HCT116 (cell line): ENCODE results near the gene METTL1. TPM values are rescaled to one million over a fixed set of nuclear protein-coding genes. Genes with fewer than 3 reads are reported as not detected.

Source experiments
- ATAC-seq: fragments of 200-7000 bp; cut with Tn5 transposase; 2 replicates; pipeline ENCODE4 v1.9.1; 2020; ENCODE audit warnings: mild to moderate bottlenecking, moderate library complexity
- BruUV-seq: library from RNA; stranded (reverse); fragments of 400-500 nt; replicated peaks from 2 replicates; lab custom pipeline; 2021; lab: Mats Ljungman, UMichigan
- CTCF ChIA-PET: fragments of 300-600 bp; sonication (Branson Sonifier 250); formaldehyde crosslinking; loops from one replicate; lab custom pipeline; 2021; ENCODE audit warnings: antibody characterized with exemption; lab: Charles Lee
- POLR2A ChIA-PET: fragments of 300-600, 350-600 bp; sonication (Branson Sonifier 250); formaldehyde crosslinking; loops from one replicate; lab custom pipeline; 2021; ENCODE audit warnings: antibody characterized with exemption; lab: Charles Lee
- RAD21 ChIA-PET, 2 experiments: fragments of 300-600 bp; sonication (Branson Sonifier 250); formaldehyde crosslinking; loops; one replicate each; lab custom pipeline; 2023; ENCODE audit warnings: low total read pairs in 2 of 2; ENCODE audit not compliant: uncharacterized antibody in 2 of 2, unreplicated experiment in 2 of 2, low non-redundant PET in 1 of 2; lab: Charles Lee
- DNase-seq: peaks from one replicate; pipeline ENCODE4 v3.0.0-alpha.2; 2010; ENCODE audit warnings: low read depth, low spot score
- H2AFZ ChIP-seq: fragments of 200-600 bp; shearing (Covaris generic), sonication (generic); 2 replicates; pipeline ENCODE4 v1.6.1; 2017; ENCODE audit warnings: low read depth, mixed run types, mixed read lengths, antibody characterized with exemption, low read length; ENCODE audit not compliant: poor library complexity, severe bottlenecking
- H3K27ac ChIP-seq: 2 replicates; pipeline ENCODE4 v1.5.1; 2012; ENCODE audit warnings: low read depth, low read length
- H3K27me3 ChIP-seq: fragments of 200-600 bp; sonication (generic); 2 replicates; pipeline ENCODE4 v1.6.1; 2016; ENCODE audit warnings: mixed run types, low read length, mixed read lengths; ENCODE audit not compliant: insufficient read depth
- H3K36me3 ChIP-seq, 2 experiments: fragments of 200-500 bp in 1 of 2; fragments of 200-600 bp in 1 of 2; sonication (Bioruptor generic) in 1 of 2; sonication (generic) in 1 of 2; 2 replicates each; pipeline versions ENCODE4 v1.5.1 to v1.6.1; 2014 to 2016; ENCODE audit warnings: low read length in 2 of 2, inconsistent platforms in 1 of 2, mixed read lengths in 1 of 2, mixed run types in 1 of 2; ENCODE audit not compliant: insufficient read depth in 2 of 2, control insufficient read depth in 1 of 2
- H3K4me1 ChIP-seq, 2 experiments: fragments of 200-600 bp in 1 of 2; sonication (generic) in 1 of 2; 2 replicates each; pipeline versions ENCODE4 v1.5.1 to v1.6.1; 2012 to 2017; ENCODE audit warnings: low read length in 2 of 2, inconsistent platforms in 1 of 2, mild to moderate bottlenecking in 1 of 2, mixed read lengths in 1 of 2, mixed run types in 1 of 2, moderate library complexity in 1 of 2; ENCODE audit not compliant: insufficient read depth in 2 of 2, control insufficient read depth in 1 of 2
- H3K4me2 ChIP-seq: fragments of 200-600 bp; sonication (generic); 2 replicates; pipeline ENCODE4 v1.6.1; 2017; ENCODE audit warnings: mixed run types, low read length, mixed read lengths
- H3K4me3 ChIP-seq, 2 experiments: fragments of 200-600 bp in 1 of 2; sonication (generic) in 1 of 2; replicated peaks in 1 of 2; 2 replicates each; pipeline ENCODE4 v1.5.1; 2011 to 2016; ENCODE audit warnings: low read length in 2 of 2, control low read depth in 1 of 2, low read depth in 1 of 2, mild to moderate bottlenecking in 1 of 2, mixed read lengths in 1 of 2, mixed run types in 1 of 2
- H3K79me2 ChIP-seq: fragments of 200-600 bp; sonication (generic); 2 replicates; pipeline ENCODE4 v1.6.1; 2017; ENCODE audit warnings: mild to moderate bottlenecking, mixed run types, low read length, moderate library complexity, mixed read lengths; ENCODE audit not compliant: insufficient read depth
- H3K9ac ChIP-seq: fragments of 200-600 bp; sonication (generic); 2 replicates; pipeline ENCODE4 v1.6.1; 2016; ENCODE audit warnings: low read length, mixed read lengths
- H3K9me2 ChIP-seq: fragments of 200-600 bp; sonication (generic), shearing (Covaris generic); 2 replicates; pipeline ENCODE4 v1.6.1; 2017; ENCODE audit warnings: mixed run types, mild to moderate bottlenecking, moderate library complexity; ENCODE audit not compliant: insufficient read depth
- H3K9me3 ChIP-seq, 2 experiments: fragments of 200-500 bp in 1 of 2; fragments of 200-600 bp in 1 of 2; sonication (Bioruptor generic) in 1 of 2; sonication (generic) in 1 of 2; 2 replicates each; pipeline ENCODE4 v1.6.1; 2014 to 2017; ENCODE audit warnings: low read length in 2 of 2, mixed read lengths in 2 of 2, inconsistent platforms in 1 of 2, low read depth in 1 of 2, mild to moderate bottlenecking in 1 of 2, mixed run types in 1 of 2, moderate library complexity in 1 of 2; ENCODE audit not compliant: control insufficient read depth in 1 of 2, insufficient read depth in 1 of 2
- H4K20me1 ChIP-seq: fragments of 200-600 bp; sonication (generic), shearing (Covaris generic); 2 replicates; pipeline ENCODE4 v1.6.1; 2017; ENCODE audit warnings: mixed run types, mild to moderate bottlenecking, moderate library complexity; ENCODE audit not compliant: insufficient read depth
- CBX3 ChIP-seq: IDR thresholded peaks from 2 replicates; pipeline ENCODE4 v1.6.1; 2012; ENCODE audit warnings: low read depth
- EGR1 ChIP-seq: IDR thresholded peaks from 2 replicates; pipeline ENCODE4 v1.6.1; 2012; ENCODE audit warnings: low read depth
- ELF1 ChIP-seq: IDR thresholded peaks from 2 replicates; pipeline ENCODE4 v1.6.1; 2012; ENCODE audit warnings: low read depth, borderline replicate concordance
- EZH2 ChIP-seq: fragments of 200-600 bp; sonication (generic); IDR thresholded peaks from 2 replicates; pipeline ENCODE4 v1.6.1; 2017; ENCODE audit warnings: antibody characterized with exemption, mixed run types
- FOSL1 ChIP-seq: IDR thresholded peaks from 2 replicates; pipeline ENCODE4 v1.6.1; 2012; ENCODE audit warnings: low read depth
- JUND ChIP-seq: IDR thresholded peaks from 2 replicates; pipeline ENCODE4 v1.6.1; 2012
- MAX ChIP-seq: IDR thresholded peaks from 2 replicates; pipeline ENCODE4 v1.6.1; 2012
- RAD21 ChIP-seq: IDR thresholded peaks from 2 replicates; pipeline ENCODE4 v1.6.1; 2012; ENCODE audit warnings: low read depth, mild to moderate bottlenecking
- SIN3A ChIP-seq: IDR thresholded peaks from 2 replicates; pipeline ENCODE4 v1.6.1; 2012; ENCODE audit warnings: low read depth
- SRF ChIP-seq: IDR thresholded peaks from 2 replicates; pipeline ENCODE4 v1.6.1; 2012; ENCODE audit warnings: low read depth
- TCF7L2 ChIP-seq: IDR thresholded peaks from 2 replicates; pipeline ENCODE4 v1.7.0; 2011; ENCODE audit warnings: borderline replicate concordance, inconsistent platforms; ENCODE audit not compliant: insufficient read depth, insufficient read length; ENCODE audit errors: extremely low read depth
- YY1 ChIP-seq: IDR thresholded peaks from 2 replicates; pipeline ENCODE4 v1.6.1; 2011; ENCODE audit warnings: low read length, low read depth, moderate library complexity, mild to moderate bottlenecking; ENCODE audit not compliant: insufficient replicate concordance; ENCODE audit errors: extremely low read depth
- ZFX ChIP-seq: fragments of 450-650 bp; IDR thresholded peaks from 2 replicates; pipeline ENCODE4 v1.6.1; 2017
- ZNF274 ChIP-seq: fragments of 200-500 bp; sonication (Bioruptor generic); IDR thresholded peaks from 2 replicates; pipeline ENCODE4 v1.6.1; 2014; ENCODE audit warnings: mild to moderate bottlenecking, low read depth, low read length, inconsistent platforms
- intact Hi-C: fragments of 100-400 bp; cut with micrococcal nuclease; formaldehyde crosslinking; loops from 2 replicates; pipeline ENCODE4 v1.10.0; 2022
- total RNA-seq: library from RNA; stranded (reverse); gene quantifications from one replicate; pipeline ENCODE4 v1.2.1, GENCODE V29; 2021; ENCODE audit not compliant: unreplicated experiment
- TF ChIP-seq, protein P1 (sequence below), 3 experiments: fragments of 200-600 bp in 1 of 3; sonication (generic) in 1 of 3; IDR thresholded peaks in 2 of 3; conservative IDR thresholded peaks in 1 of 3; 2 replicates each; pipeline ENCODE4 v1.5.1; 2012 to 2017; ENCODE audit warnings: low read depth in 2 of 3, low read length in 2 of 3, antibody characterized with exemption in 1 of 3, borderline replicate concordance in 1 of 3, control low read depth in 1 of 3, mild to moderate bottlenecking in 1 of 3, mixed read lengths in 1 of 3, mixed run types in 1 of 3, moderate library complexity in 1 of 3; ENCODE audit not compliant: insufficient read depth in 1 of 3
- TF ChIP-seq, protein P2 (sequence below): IDR thresholded peaks from 2 replicates; pipeline ENCODE4 v1.6.1; 2011; ENCODE audit warnings: mild to moderate bottlenecking, low read length, moderate library complexity; ENCODE audit not compliant: insufficient replicate concordance; ENCODE audit errors: extremely low read depth

METTL1 gene
- total RNA-seq, 1 experiment from 2014 or later, result 56.6 TPM

GRCh38 chr12:57793920-57794319 is 22.0 kb upstream of the METTL1 start:
- Histone ChIP-seq H3K4me1 (peaks cover 0 to 8% of the 10 kb centered on the region in 2 experiments; a peak in 2 of 4 replicates), H4K20me1 (no peaks in the 10 kb centered on the region), H3K9ac (no peak overlapping the region), H3K27me3 (no peaks in the 10 kb centered on the region), H3K4me2 (no peak overlapping the region; the same call in 1 of the 2 replicates), H3K4me3 (no peak overlapping the region), H2AFZ (no peak overlapping the region), H3K9me3 (no peaks in the 10 kb centered on the region), H3K79me2 (peaks cover 19% of the 10 kb centered on the region), H3K27ac (no peak overlapping the region), H3K36me3 (peaks cover 37 to 38% of the 10 kb centered on the region in 2 experiments; a peak in 3 of 4 replicates), H3K9me2 (no peaks in the 10 kb centered on the region)
- RAD21 ChIA-PET, result no interaction called here
- intact Hi-C loops, result no loop called here
- CTCF ChIA-PET, result interaction anchor here (1.5 kb wide), 1 partner anchor 9 kb away, joined by 4 read pairs; no protein-coding TSS in a partner anchor
- POLR2A ChIA-PET, result interaction anchor here (1.0 kb wide), 1 partner anchor 11 kb away, joined by 3 read pairs; the partner anchor contains the start of gene TSFM
- DNase-seq (no peak), ATAC-seq (no peak)
- TF ChIP-seq MAX, result no peak
- no peak for TF ChIP-seq SRF
- TF ChIP-seq ELF1, result no peak
- TF ChIP-seq, protein P1, sequence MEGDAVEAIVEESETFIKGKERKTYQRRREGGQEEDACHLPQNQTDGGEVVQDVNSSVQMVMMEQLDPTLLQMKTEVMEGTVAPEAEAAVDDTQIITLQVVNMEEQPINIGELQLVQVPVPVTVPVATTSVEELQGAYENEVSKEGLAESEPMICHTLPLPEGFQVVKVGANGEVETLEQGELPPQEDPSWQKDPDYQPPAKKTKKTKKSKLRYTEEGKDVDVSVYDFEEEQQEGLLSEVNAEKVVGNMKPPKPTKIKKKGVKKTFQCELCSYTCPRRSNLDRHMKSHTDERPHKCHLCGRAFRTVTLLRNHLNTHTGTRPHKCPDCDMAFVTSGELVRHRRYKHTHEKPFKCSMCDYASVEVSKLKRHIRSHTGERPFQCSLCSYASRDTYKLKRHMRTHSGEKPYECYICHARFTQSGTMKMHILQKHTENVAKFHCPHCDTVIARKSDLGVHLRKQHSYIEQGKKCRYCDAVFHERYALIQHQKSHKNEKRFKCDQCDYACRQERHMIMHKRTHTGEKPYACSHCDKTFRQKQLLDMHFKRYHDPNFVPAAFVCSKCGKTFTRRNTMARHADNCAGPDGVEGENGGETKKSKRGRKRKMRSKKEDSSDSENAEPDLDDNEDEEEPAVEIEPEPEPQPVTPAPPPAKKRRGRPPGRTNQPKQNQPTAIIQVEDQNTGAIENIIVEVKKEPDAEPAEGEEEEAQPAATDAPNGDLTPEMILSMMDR (IDR thresholded peaks at IDR 0.05 in 2 of 3, conservative IDR thresholded peaks at IDR 0.05 in 1 of 3; ENCODE audit: borderline replicate concordance in 1 of 3, insufficient read depth in 1 of 3, low read depth in 2 of 3, low read length in 2 of 3), result no peak
- TF ChIP-seq ZNF274, result no peak
- no peak for TF ChIP-seq YY1
- BruUV-seq, result no TSS peak

GRCh38 chr12:57783861-57784260 is 12.0 kb upstream of the METTL1 start:
- POLR2A ChIA-PET, result interaction anchor here (1.2 kb wide), 1 partner anchor 12 kb away, joined by 6 read pairs; the partner anchor contains the start of genes EEF1AKMT3 and METTL1
- H3K27ac ChIP-seq, result no peak overlapping the region
- H3K27me3 ChIP-seq, result no peaks in the 10 kb centered on the region
- H3K9me2 ChIP-seq, result no peaks in the 10 kb centered on the region
- H3K4me2 ChIP-seq, result peak overlapping the region; percentile 74
- RAD21 ChIA-PET, result no interaction called here
- H2AFZ ChIP-seq, result no peak overlapping the region
- H3K4me1 ChIP-seq, result peaks cover 6 to 10% of the 10 kb centered on the region in 2 experiments
- CTCF ChIA-PET, result no interaction called here
- H3K79me2 ChIP-seq, result peaks cover 47% of the 10 kb centered on the region
- no peak overlapping the region for H3K9ac ChIP-seq
- TSS peak; percentile 56 for BruUV-seq
- no peaks in the 10 kb centered on the region for H3K9me3 ChIP-seq
- H4K20me1 ChIP-seq, result no peaks in the 10 kb centered on the region
- intact Hi-C loops, result no loop called here
- ATAC-seq (no peak), DNase-seq (no peak)
- peak overlapping the region; percentile 98 to 100; a peak in 3 of 4 replicates for H3K4me3 ChIP-seq
- peaks cover 21 to 28% of the 10 kb centered on the region in 2 experiments; a peak in 3 of 4 replicates for H3K36me3 ChIP-seq
- TF ChIP-seq JUND, result no peak
- no peak for TF ChIP-seq SRF
- TF ChIP-seq ELF1, result no peak
- no peak for TF ChIP-seq FOSL1
- no peak for TF ChIP-seq ZFX
- TF ChIP-seq, protein P2, sequence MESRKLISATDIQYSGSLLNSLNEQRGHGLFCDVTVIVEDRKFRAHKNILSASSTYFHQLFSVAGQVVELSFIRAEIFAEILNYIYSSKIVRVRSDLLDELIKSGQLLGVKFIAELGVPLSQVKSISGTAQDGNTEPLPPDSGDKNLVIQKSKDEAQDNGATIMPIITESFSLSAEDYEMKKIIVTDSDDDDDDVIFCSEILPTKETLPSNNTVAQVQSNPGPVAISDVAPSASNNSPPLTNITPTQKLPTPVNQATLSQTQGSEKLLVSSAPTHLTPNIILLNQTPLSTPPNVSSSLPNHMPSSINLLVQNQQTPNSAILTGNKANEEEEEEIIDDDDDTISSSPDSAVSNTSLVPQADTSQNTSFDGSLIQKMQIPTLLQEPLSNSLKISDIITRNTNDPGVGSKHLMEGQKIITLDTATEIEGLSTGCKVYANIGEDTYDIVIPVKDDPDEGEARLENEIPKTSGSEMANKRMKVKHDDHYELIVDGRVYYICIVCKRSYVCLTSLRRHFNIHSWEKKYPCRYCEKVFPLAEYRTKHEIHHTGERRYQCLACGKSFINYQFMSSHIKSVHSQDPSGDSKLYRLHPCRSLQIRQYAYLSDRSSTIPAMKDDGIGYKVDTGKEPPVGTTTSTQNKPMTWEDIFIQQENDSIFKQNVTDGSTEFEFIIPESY, result no peak
- TF ChIP-seq YY1, result no peak
- no peak for TF ChIP-seq TCF7L2
- TF ChIP-seq SIN3A, result no peak
- TF ChIP-seq ZNF274, result no peak
- no peak for TF ChIP-seq EZH2
- no peak for TF ChIP-seq CBX3
- TF ChIP-seq EGR1, result no peak
- no peak for TF ChIP-seq RAD21
